ENCODE results near the gene ARMC9.

The ARMC9 gene

DNA sequence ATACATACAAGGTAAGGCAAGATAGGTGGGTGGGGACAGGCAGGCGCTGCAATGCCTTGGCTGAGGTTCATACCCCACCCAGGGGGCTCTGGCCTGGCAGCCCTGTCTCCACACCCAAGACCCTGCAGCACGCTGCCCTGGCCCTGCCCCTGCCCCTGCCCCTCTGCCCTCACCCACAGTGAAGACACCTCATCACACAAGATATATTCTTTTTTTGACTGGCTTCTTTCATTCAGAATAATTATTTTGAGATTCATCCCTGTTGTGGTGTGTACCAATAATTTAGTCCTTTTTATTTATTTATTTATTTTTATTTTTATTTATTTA, 185.6 kb downstream of the ARMC9 start:
- no peak for DNase-seq

GRCh38 chr2:231384970-231385369, 186.5 kb downstream of the ARMC9 start:
- DNase-seq = no peak
- no peak overlapping the region for H3K4me3 ChIP-seq
- no peak for TF ChIP-seq CTCF (IDR thresholded peaks at IDR 0.05)
- H3K4me1 ChIP-seq = peaks cover 0 to 5% (median 0%) of the 10 kb centered on the region in 4 donors
- H3K36me3 ChIP-seq = peaks cover 0 to 5% (median 0%) of the 10 kb centered on the region in 3 donors
- no peaks in the 10 kb centered on the region for H3K9me3 ChIP-seq
- no peak overlapping the region for H3K27ac ChIP-seq
- intact Hi-C loops (cut with DNase I; ENCODE audit: low total_unique reads) = no loop called here
- H3K27me3 ChIP-seq = no peaks in the 10 kb centered on the region

More for the DNA sequence above, 185.6 kb downstream of the ARMC9 start:
- intact Hi-C loops (cut with DNase I; ENCODE audit: low total_unique reads) = no loop called here
- H3K4me3 ChIP-seq = no peak overlapping the region
- H3K36me3 ChIP-seq = peaks cover 0 to 5% (median 0%) of the 10 kb centered on the region in 3 donors
- H3K4me1 ChIP-seq = peaks cover 0 to 5% (median 0%) of the 10 kb centered on the region in 4 donors
- TF ChIP-seq CTCF (IDR thresholded peaks at IDR 0.05) = no peak
- no peaks in the 10 kb centered on the region for H3K9me3 ChIP-seq
- no peak overlapping the region for H3K27ac ChIP-seq
- H3K27me3 ChIP-seq = no peaks in the 10 kb centered on the region

DNA sequence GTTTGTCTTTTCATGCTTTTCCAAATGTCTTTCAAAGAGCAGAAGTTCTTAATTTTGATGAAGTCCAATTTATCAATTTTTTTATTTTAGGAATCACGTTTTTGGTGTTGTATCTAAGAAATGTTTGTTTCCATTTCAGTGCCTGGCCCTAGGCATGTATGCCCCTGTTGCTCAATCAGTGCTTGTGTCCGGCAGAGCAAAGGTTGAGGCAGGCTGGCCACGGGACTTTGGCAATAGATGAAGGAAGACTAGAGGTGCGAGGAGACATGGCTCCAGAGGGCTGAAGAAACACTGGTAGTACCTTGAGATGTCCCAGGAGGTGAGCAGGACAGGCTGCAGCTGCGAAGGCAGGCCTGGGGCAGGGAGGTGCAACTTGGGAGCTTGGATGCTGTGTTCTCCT, 187.0 kb downstream of the ARMC9 start:
- no peak for TF ChIP-seq CTCF (IDR thresholded peaks at IDR 0.05)

GRCh38 chr2:231386446-231386845, 188.0 kb downstream of the ARMC9 start:
- Histone ChIP-seq H3K36me3 (peaks cover 0 to 5% (median 0%) of the 10 kb centered on the region in 3 donors), H3K27ac (no peak overlapping the region), H3K4me1 (peaks cover 0 to 5% (median 0%) of the 10 kb centered on the region in 4 donors), H3K9me3 (no peaks in the 10 kb centered on the region), H3K4me3 (no peak overlapping the region), H3K27me3 (no peaks in the 10 kb centered on the region)
- intact Hi-C loops (cut with DNase I; ENCODE audit: low total_unique reads) = no loop called here
- TF ChIP-seq CTCF (IDR thresholded peaks at IDR 0.05) = no peak
- DNase-seq = no peak

More for the DNA sequence above, 187.0 kb downstream of the ARMC9 start:
- peaks cover 0 to 5% (median 0%) of the 10 kb centered on the region in 4 donors for H3K4me1 ChIP-seq
- H3K27me3 ChIP-seq = no peaks in the 10 kb centered on the region
- no peak overlapping the region for H3K27ac ChIP-seq
- no peak overlapping the region for H3K4me3 ChIP-seq
- no peak for DNase-seq
- H3K36me3 ChIP-seq = peaks cover 0 to 5% (median 0%) of the 10 kb centered on the region in 3 donors
- no peaks in the 10 kb centered on the region for H3K9me3 ChIP-seq
- intact Hi-C loops (cut with DNase I; ENCODE audit: low total_unique reads) = no loop called here

- TF ChIP-seq CTCF (IDR thresholded peaks at IDR 0.05) = no peak
- peaks cover 0 to 5% (median 0%) of the 10 kb centered on the region in 4 donors for H3K4me1 ChIP-seq
- H3K4me3 ChIP-seq = no peak overlapping the region
- peaks cover 0 to 5% of the 10 kb centered on the region in 2 donors for H3K27me3 ChIP-seq
- intact Hi-C loops (cut with DNase I; ENCODE audit: low total_unique reads) = no loop called here
- DNase-seq = no peak
- H3K9me3 ChIP-seq = no peaks in the 10 kb centered on the region
- H3K27ac ChIP-seq = no peak overlapping the region
- H3K36me3 ChIP-seq = peaks cover 0 to 5% (median 0%) of the 10 kb centered on the region in 3 donors
Measured at GRCh38 chr2:231387904-231388724, 189.7 kb downstream of the ARMC9 start.
